ENCODE data around the gene SH3YL1. TPM values are rescaled to one million over a fixed set of nuclear protein-coding genes. Genes with fewer than 3 reads are reported as not detected.
A peak's percentile ranks its signal among the peaks of the same experiment; 100 is the strongest.

The SH3YL1 gene
- total and polyA plus RNA-seq, 2 of the 4 experiments (the other 2 are of a cell fraction), result 18.1 to 21.2 TPM

- dilution Hi-C loops (cut with HindIII; ENCODE audit: low sequenced_read_pairs, unreplicated experiment) (no loop called here), in situ Hi-C loops (cut with MboI; ENCODE audit: low sequenced_read_pairs) (no loop called here), intact Hi-C loops (cut with micrococcal nuclease) (no loop called here)
- no CpG with 5 or more reads among the region's 4 CpGs for WGBS, 2 experiments (ENCODE audit: extremely low coverage in 2 of 2, insufficient read length in 1 of 2)
- Histone ChIP-seq H3K23ac (ENCODE audit: low read depth, low read length) (no peak overlapping the region), H3K4ac (ENCODE audit: low read depth, low read length) (no peak overlapping the region), H3K27ac (ENCODE audit: insufficient read depth, low read length) (no peak overlapping the region), H4K5ac (ENCODE audit: low read depth, low read length) (no peak overlapping the region), H3K56ac (ENCODE audit: extremely low read depth, insufficient read depth, low read length) (no peak overlapping the region), H4K8ac (ENCODE audit: low read depth in 2 of 2, low read length in 2 of 2) (no peak overlapping the region), H2AK9ac (replicated peaks; ENCODE audit: low read depth, low read length, poor library complexity) (no peak overlapping the region), H2BK5ac (ENCODE audit: low read depth, low read length, poor library complexity, severe bottlenecking) (no peak overlapping the region), H3K14ac (replicated peaks; ENCODE audit: low read depth, low read length) (no peak overlapping the region), H2BK120ac (ENCODE audit: low read depth, low read length) (no peak overlapping the region), H3K9me3 (ENCODE audit: control insufficient read depth, insufficient read depth, low read length) (no peaks in the 10 kb centered on the region), H2BK20ac (ENCODE audit: low read depth, low read length) (no peak overlapping the region), H2AK5ac (ENCODE audit: low read depth, low read length) (no peak overlapping the region), H3K4me2 (ENCODE audit: low read depth, low read length) (no peak overlapping the region), H3K4me3 (ENCODE audit: insufficient read depth, low read depth, low read length) (no peak overlapping the region), H2BK15ac (ENCODE audit: low read depth, low read length) (no peak overlapping the region), H3K4me1 (ENCODE audit: control insufficient read depth, insufficient read depth, low read length) (no peaks in the 10 kb centered on the region), H4K91ac (ENCODE audit: insufficient read depth, low read depth, low read length) (no peak overlapping the region), H3K18ac (ENCODE audit: low read depth, low read length) (no peak overlapping the region), H3K9me1 (ENCODE audit: insufficient read depth, low read length) (peaks cover 8% of the 10 kb centered on the region; the same call in 1 of the 2 replicates), H3K9ac (ENCODE audit: low read depth, low read length) (no peak overlapping the region), H3K27me3 (ENCODE audit: control insufficient read depth, insufficient read depth, low read length) (no peaks in the 10 kb centered on the region), H3K79me1 (ENCODE audit: low read depth in 1 of 2, low read length in 2 of 2) (peaks cover 17 to 21% of the 10 kb centered on the region in 2 experiments), H4K20me1 (ENCODE audit: insufficient read depth, low read length) (peaks cover 14% of the 10 kb centered on the region; the same call in 1 of the 2 replicates), H3K36me3 (ENCODE audit: control insufficient read depth, insufficient read depth, low read length) (peaks cover 35% of the 10 kb centered on the region), H2AFZ (replicated peaks; ENCODE audit: low read length, poor library complexity) (no peak overlapping the region)
- ChIA-PET POLR2A (ENCODE audit: unreplicated experiment) (no interaction called here), CTCF (no interaction called here)
- no peak for ATAC-seq (ENCODE audit: low read depth)
- no peak for TF ChIP-seq SMC3 (IDR thresholded peaks at IDR 0.05; ENCODE audit: low read depth, low read length)
- no peak for TF ChIP-seq RFX5 (IDR thresholded peaks at IDR 0.05; ENCODE audit: low read depth, low read length)
- TF ChIP-seq CHD1 (IDR thresholded peaks at IDR 0.05; ENCODE audit: low read depth, low read length), result no peak
- TF ChIP-seq CEBPB (IDR thresholded peaks at IDR 0.05; ENCODE audit: low read depth, low read length), result peak; percentile 70
- no TSS peak for BruUV-seq (replicated peaks)
- no peak for DNase-seq
Measured at GRCh38 chr2:279366-279765, 15.5 kb upstream of the SH3YL1 start.

Data from IMR-90 (cell line).